ENCODE measurements around the gene PYGM. TPM values are rescaled to one million over a fixed set of nuclear protein-coding genes. Genes with fewer than 3 reads are reported as not detected.
A peak's percentile ranks its signal among the peaks of the same experiment; 100 is the strongest.

PYGM gene
- total and polyA plus RNA-seq, 2 of the 8 experiments (the other 6 are each of a cell fraction or from before 2014, with no cell fraction given) = 9.6 to 10.0 TPM

DNA sequence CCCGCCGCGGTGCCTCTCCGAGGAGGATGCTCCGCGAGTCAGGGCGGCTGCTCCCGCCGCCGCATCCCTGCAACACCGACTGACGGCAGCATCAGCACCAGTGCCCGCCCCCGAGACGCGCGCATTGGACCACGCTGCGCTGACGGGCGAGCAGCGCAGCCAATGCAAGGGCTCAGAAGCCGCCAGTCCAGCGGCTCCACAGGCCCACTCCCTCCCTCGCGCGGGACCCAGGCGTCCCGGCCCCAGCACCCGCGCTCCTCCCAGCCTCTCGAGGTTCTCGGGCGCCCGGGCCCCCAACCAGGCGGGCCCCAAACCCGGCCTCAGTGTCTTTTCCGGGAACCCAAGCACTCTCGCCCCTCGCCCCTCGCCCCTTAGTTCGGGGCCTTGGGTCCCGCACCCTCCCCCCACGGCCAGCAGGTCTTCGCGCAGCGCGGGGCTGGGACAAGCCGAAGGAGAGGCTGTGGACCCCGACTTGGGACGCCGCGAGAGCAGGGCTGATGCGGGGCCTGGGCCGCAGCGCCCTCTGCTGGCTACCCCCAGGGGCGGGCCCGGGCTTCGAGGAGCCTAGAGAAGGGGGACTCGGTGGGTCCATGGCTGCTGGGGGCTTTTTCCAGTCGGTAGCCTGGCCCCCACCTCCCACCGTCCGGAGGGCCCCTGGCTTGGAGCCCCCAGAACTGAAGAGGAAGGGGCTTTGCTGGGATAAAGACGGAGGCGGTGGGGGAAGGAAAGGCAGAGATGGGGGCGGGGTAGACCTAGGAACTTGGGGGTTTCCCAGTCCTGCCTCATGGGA is 36.5 kb downstream of the PYGM start, which contains the start of gene NRXN2 (continued):
- TF ChIP-seq, protein P1, sequence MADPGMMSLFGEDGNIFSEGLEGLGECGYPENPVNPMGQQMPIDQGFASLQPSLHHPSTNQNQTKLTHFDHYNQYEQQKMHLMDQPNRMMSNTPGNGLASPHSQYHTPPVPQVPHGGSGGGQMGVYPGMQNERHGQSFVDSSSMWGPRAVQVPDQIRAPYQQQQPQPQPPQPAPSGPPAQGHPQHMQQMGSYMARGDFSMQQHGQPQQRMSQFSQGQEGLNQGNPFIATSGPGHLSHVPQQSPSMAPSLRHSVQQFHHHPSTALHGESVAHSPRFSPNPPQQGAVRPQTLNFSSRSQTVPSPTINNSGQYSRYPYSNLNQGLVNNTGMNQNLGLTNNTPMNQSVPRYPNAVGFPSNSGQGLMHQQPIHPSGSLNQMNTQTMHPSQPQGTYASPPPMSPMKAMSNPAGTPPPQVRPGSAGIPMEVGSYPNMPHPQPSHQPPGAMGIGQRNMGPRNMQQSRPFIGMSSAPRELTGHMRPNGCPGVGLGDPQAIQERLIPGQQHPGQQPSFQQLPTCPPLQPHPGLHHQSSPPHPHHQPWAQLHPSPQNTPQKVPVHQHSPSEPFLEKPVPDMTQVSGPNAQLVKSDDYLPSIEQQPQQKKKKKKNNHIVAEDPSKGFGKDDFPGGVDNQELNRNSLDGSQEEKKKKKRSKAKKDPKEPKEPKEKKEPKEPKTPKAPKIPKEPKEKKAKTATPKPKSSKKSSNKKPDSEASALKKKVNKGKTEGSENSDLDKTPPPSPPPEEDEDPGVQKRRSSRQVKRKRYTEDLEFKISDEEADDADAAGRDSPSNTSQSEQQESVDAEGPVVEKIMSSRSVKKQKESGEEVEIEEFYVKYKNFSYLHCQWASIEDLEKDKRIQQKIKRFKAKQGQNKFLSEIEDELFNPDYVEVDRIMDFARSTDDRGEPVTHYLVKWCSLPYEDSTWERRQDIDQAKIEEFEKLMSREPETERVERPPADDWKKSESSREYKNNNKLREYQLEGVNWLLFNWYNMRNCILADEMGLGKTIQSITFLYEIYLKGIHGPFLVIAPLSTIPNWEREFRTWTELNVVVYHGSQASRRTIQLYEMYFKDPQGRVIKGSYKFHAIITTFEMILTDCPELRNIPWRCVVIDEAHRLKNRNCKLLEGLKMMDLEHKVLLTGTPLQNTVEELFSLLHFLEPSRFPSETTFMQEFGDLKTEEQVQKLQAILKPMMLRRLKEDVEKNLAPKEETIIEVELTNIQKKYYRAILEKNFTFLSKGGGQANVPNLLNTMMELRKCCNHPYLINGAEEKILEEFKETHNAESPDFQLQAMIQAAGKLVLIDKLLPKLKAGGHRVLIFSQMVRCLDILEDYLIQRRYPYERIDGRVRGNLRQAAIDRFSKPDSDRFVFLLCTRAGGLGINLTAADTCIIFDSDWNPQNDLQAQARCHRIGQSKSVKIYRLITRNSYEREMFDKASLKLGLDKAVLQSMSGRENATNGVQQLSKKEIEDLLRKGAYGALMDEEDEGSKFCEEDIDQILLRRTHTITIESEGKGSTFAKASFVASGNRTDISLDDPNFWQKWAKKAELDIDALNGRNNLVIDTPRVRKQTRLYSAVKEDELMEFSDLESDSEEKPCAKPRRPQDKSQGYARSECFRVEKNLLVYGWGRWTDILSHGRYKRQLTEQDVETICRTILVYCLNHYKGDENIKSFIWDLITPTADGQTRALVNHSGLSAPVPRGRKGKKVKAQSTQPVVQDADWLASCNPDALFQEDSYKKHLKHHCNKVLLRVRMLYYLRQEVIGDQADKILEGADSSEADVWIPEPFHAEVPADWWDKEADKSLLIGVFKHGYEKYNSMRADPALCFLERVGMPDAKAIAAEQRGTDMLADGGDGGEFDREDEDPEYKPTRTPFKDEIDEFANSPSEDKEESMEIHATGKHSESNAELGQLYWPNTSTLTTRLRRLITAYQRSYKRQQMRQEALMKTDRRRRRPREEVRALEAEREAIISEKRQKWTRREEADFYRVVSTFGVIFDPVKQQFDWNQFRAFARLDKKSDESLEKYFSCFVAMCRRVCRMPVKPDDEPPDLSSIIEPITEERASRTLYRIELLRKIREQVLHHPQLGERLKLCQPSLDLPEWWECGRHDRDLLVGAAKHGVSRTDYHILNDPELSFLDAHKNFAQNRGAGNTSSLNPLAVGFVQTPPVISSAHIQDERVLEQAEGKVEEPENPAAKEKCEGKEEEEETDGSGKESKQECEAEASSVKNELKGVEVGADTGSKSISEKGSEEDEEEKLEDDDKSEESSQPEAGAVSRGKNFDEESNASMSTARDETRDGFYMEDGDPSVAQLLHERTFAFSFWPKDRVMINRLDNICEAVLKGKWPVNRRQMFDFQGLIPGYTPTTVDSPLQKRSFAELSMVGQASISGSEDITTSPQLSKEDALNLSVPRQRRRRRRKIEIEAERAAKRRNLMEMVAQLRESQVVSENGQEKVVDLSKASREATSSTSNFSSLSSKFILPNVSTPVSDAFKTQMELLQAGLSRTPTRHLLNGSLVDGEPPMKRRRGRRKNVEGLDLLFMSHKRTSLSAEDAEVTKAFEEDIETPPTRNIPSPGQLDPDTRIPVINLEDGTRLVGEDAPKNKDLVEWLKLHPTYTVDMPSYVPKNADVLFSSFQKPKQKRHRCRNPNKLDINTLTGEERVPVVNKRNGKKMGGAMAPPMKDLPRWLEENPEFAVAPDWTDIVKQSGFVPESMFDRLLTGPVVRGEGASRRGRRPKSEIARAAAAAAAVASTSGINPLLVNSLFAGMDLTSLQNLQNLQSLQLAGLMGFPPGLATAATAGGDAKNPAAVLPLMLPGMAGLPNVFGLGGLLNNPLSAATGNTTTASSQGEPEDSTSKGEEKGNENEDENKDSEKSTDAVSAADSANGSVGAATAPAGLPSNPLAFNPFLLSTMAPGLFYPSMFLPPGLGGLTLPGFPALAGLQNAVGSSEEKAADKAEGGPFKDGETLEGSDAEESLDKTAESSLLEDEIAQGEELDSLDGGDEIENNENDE (IDR thresholded peaks at IDR 0.05; ENCODE audit: insufficient replicate concordance, low read length) = no peak
- peak; percentile 45 for TF ChIP-seq ASH2L (IDR thresholded peaks at IDR 0.05; ENCODE audit: low read length)
- peak; percentile 71 for TF ChIP-seq CREB1 (IDR thresholded peaks at IDR 0.05)
- no peak for TF ChIP-seq BCL11A (IDR thresholded peaks at IDR 0.05; ENCODE audit: low read depth in 2 of 2, low read length in 2 of 2)
- no peak for TF ChIP-seq KDM1A (IDR thresholded peaks at IDR 0.05; ENCODE audit: borderline replicate concordance, low read length)
- peak in 1 of 2 experiments; percentile 73; a peak in 2 of 4 replicates for TF ChIP-seq SIN3A (conservative IDR thresholded peaks at IDR 0.05 in 1 of 2, IDR thresholded peaks at IDR 0.05 in 1 of 2; ENCODE audit: low read depth in 1 of 2, low read length in 2 of 2)
- TF ChIP-seq, protein P2, sequence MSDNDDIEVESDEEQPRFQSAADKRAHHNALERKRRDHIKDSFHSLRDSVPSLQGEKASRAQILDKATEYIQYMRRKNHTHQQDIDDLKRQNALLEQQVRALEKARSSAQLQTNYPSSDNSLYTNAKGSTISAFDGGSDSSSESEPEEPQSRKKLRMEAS (IDR thresholded peaks at IDR 0.05) = peak; percentile 11; the same call in 1 of the 2 replicates
- TF ChIP-seq TBP (IDR thresholded peaks at IDR 0.05; ENCODE audit: low read depth, low read length) = peak; percentile 55; the same call in 1 of the 2 replicates
